ENCODE measurements around the gene ABLIM2.

ABLIM2 gene

GRCh38 chr4:7932287-7932686, 226.3 kb downstream of the ABLIM2 start:
- Histone ChIP-seq H3K4me2 (ENCODE audit: low read depth, low read length, poor library complexity, severe bottlenecking) (no peak overlapping the region), H3K4me3 (ENCODE audit: insufficient read depth, low read length, poor library complexity, severe bottlenecking) (no peak overlapping the region), H2AFZ (ENCODE audit: low read depth, low read length, severe bottlenecking) (no peak overlapping the region), H3K9me3 (ENCODE audit: insufficient read depth, low read length) (no peaks in the 10 kb centered on the region), H4K20me1 (ENCODE audit: low read depth, low read length) (no peaks in the 10 kb centered on the region), H3F3A (ENCODE audit: insufficient read depth) (no peaks in the 10 kb centered on the region), H3K79me2 (ENCODE audit: insufficient read depth, low read length) (no peaks in the 10 kb centered on the region), H3K27me3 (ENCODE audit: low read length) (no peaks in the 10 kb centered on the region), H3K27ac (ENCODE audit: low read depth, low read length) (no peak overlapping the region), H3K9me2 (replicated peaks; ENCODE audit: insufficient read depth, low read length) (no peaks in the 10 kb centered on the region), H3K36me3 (ENCODE audit: low read length) (no peaks in the 10 kb centered on the region), H3K9ac (ENCODE audit: low read length) (no peak overlapping the region)
- TF ChIP-seq CTCF (IDR thresholded peaks at IDR 0.05; ENCODE audit: insufficient read depth, low read length, poor library complexity, severe bottlenecking) (no peak), EZH2phosphoT487 (conservative IDR thresholded peaks at IDR 0.05; ENCODE audit: low read length) (no peak)

- TF ChIP-seq EZH2phosphoT487 (conservative IDR thresholded peaks at IDR 0.05; ENCODE audit: low read length), result no peak
- no peak for TF ChIP-seq CTCF (IDR thresholded peaks at IDR 0.05; ENCODE audit: insufficient read depth, low read length, poor library complexity, severe bottlenecking)
- Histone ChIP-seq H3K79me2 (ENCODE audit: insufficient read depth, low read length) (no peaks in the 10 kb centered on the region), H3F3A (ENCODE audit: insufficient read depth) (no peaks in the 10 kb centered on the region), H3K4me3 (ENCODE audit: insufficient read depth, low read length, poor library complexity, severe bottlenecking) (no peak overlapping the region), H3K36me3 (ENCODE audit: low read length) (no peaks in the 10 kb centered on the region), H3K27ac (ENCODE audit: low read depth, low read length) (no peak overlapping the region), H4K20me1 (ENCODE audit: low read depth, low read length) (no peaks in the 10 kb centered on the region), H3K4me2 (ENCODE audit: low read depth, low read length, poor library complexity, severe bottlenecking) (no peak overlapping the region), H3K27me3 (ENCODE audit: low read length) (no peaks in the 10 kb centered on the region; the same call in 1 of the 2 replicates), H3K9me3 (ENCODE audit: insufficient read depth, low read length) (no peaks in the 10 kb centered on the region), H2AFZ (ENCODE audit: low read depth, low read length, severe bottlenecking) (no peak overlapping the region), H3K9me2 (replicated peaks; ENCODE audit: insufficient read depth, low read length) (no peaks in the 10 kb centered on the region), H3K9ac (ENCODE audit: low read length) (no peak overlapping the region)
Observed at GRCh38 chr4:7929118-7929951, 229.3 kb downstream of the ABLIM2 start.

- no peaks in the 10 kb centered on the region for H4K20me1 ChIP-seq (ENCODE audit: low read depth, low read length)
- H2AFZ ChIP-seq (ENCODE audit: low read depth, low read length, severe bottlenecking), result no peak overlapping the region
- TF ChIP-seq CTCF (IDR thresholded peaks at IDR 0.05; ENCODE audit: insufficient read depth, low read length, poor library complexity, severe bottlenecking) (no peak), EZH2phosphoT487 (conservative IDR thresholded peaks at IDR 0.05; ENCODE audit: low read length) (no peak)
- no peaks in the 10 kb centered on the region for H3K9me2 ChIP-seq (replicated peaks; ENCODE audit: insufficient read depth, low read length)
- no peak overlapping the region for H3K4me3 ChIP-seq (ENCODE audit: insufficient read depth, low read length, poor library complexity, severe bottlenecking)
- H3K36me3 ChIP-seq (ENCODE audit: low read length), result no peaks in the 10 kb centered on the region
- no peaks in the 10 kb centered on the region for H3K79me2 ChIP-seq (ENCODE audit: insufficient read depth, low read length)
- H3K27ac ChIP-seq (ENCODE audit: low read depth, low read length), result no peak overlapping the region
- H3K4me2 ChIP-seq (ENCODE audit: low read depth, low read length, poor library complexity, severe bottlenecking), result no peak overlapping the region
- no peaks in the 10 kb centered on the region for H3K9me3 ChIP-seq (ENCODE audit: insufficient read depth, low read length)
- no peaks in the 10 kb centered on the region for H3F3A ChIP-seq (ENCODE audit: insufficient read depth)
- H3K9ac ChIP-seq (ENCODE audit: low read length), result no peak overlapping the region
- no peaks in the 10 kb centered on the region; the same call in 1 of the 2 replicates for H3K27me3 ChIP-seq (ENCODE audit: low read length)
Observed at GRCh38 chr4:7928711-7929110, 229.9 kb downstream of the ABLIM2 start.
